Medulla oblongata (tissue), 1 donor: ENCODE data around the gene PDZK1.
"Not testable (repeated sequence)": the region's sequence is repeated elsewhere in the genome, so short reads cannot be mapped to it uniquely, and the experiment has no call there.

Source experiments
- DNase-seq: peaks from one replicate; pipeline ENCODE4 v3.0.0-alpha.2; 2015; ENCODE audit errors: extremely low spot score

Gene PDZK1

DNA sequence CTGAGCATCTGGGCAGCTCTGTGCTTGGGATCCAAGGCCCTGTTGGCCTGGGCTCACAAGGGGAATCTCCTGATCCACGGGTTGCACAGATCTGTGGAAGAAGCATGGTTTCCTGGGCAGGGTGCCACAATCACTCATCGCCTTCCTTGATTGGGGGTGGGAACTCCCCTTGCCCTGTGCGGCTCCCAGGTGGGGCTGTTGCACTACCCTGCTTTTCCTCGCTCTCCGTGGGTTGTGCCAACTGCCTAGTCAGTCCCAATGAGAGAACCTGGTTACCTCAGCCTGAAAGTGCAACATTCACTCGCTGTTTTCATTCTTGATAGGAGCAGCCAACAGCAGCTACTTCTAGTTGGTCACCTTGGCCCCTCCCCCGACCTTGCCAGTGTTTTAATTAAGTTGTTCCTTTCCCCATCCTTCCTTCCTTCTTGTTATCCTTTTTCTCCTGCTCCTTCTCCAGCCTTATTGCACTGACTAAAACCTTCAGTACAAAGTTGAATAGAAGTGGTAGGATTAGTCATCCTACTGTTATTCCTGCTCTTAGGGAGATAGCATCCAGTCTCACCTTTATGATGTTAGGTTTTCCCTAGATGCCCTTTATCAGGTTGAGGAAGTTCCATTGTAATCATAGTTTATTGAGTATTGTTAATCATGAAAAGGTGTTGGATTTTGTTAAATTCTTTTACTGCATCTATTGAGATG, 50.8 kb downstream of the PDZK1 start:
- DNase-seq: not testable (repeated sequence)

DNA sequence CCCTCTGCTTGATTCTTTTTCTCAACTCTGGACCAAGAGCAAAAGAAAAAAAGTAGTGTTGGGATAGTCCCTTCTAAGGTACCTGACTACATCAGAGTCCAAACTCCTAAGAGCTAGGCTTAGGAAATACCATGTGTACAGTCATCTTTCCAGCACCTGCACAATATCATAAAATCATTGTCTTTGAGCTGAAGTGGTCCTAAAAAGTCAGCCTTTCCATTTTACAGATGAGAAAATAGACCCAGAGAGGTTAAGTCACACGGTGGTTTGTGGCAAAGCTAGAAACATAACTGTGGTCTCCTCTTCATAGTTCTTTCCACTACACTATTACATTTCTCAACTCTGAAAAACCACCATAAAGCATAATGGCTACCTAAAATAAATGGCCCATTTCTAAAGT, 63.2 kb downstream of the PDZK1 start:
- DNase-seq: not testable (repeated sequence)

GRCh38 chr1:145641886-145642285, 65.3 kb downstream of the PDZK1 start:
- DNase-seq: not testable (repeated sequence)

DNA sequence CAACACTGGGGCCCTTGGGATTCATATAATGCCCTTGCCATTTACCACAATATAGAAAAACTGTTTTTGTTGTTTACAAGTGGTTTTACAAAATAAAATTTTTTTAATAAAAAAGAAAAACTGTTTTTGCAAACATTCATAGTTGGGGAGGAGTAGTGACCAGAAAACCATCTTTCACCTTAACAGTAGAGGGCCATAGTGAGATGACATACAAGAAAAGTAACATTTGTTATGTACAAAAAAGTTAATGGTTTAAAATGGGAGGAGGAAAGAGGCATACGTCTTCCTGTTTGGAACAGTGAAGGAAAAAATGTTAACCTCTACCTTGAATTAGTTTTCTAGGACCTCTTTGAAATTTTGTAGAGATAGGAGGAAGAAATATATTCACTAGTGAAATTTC, 70.9 kb downstream of the PDZK1 start:
- DNase-seq: not testable (repeated sequence)

GRCh38 chr1:145622177-145622576, 85.0 kb downstream of the PDZK1 start:
- DNase-seq: not testable (repeated sequence)
